ENCODE results near the gene PPRC1.
A peak's percentile ranks its signal among the peaks of the same experiment; 100 is the strongest.
"Not testable (repeated sequence)": the region's sequence is repeated elsewhere in the genome, so short reads cannot be mapped to it uniquely, and the experiment has no call there.

Gene PPRC1

GRCh38 chr10:102150970-102151773, 18.3 kb downstream of the PPRC1 start:
- no peak for DNase-seq

GRCh38 chr10:102151774-102152544, 19.1 kb downstream of the PPRC1 start, which contains the start of gene NOLC1:
TSS of gene NOLC1 (plus strand) at chr10:102152389. CDS start at chr10:102152411, 22 bp downstream.
- peak; percentile 99 for DNase-seq

DNA sequence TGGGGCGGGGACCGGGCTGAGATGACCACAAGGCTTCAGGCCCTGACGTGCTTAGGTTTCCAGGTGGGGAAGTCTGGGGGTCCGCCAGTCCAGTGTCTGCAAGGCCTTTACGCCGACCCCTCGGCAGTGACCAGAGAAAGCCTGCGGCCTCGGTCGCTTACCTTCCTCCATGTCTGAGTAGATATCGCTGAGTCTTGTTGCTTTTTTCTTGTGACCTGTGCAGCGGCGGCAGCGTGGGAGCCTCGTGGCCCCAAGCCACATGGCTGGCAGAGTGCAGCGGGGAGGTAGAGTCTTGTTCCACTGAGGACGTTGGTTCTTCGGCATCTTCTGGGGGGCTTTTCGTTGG, 19.7 kb downstream of the PPRC1 start:
- peak; percentile 50 for DNase-seq

DNA sequence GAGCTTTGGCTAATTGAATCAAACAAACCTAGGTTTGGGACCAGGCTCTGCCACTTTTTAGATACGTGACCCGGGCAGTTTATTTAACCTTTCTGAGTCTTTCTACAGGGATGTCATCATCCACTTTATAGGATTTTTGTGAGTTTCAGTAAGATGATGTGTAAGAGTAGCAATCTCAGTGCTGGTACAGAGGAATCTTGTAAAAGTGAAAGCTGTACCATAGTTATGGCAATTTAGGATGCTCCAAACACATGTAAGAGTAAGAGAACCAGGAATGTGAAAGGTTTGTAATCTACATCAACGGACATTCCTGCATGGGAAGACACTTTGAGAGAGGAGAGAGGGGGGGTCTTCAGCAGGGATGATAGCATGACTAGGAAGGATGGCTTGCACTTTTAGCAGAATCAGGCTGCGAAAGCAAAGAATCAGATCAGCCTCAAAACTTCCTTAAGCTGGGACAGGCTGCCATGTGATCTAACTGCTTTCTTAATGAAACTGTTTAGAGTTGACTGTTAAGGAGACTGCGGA, 20.3 kb downstream of the PPRC1 start:
- DNase-seq = no peak

GRCh38 chr10:102154466-102155116, 21.8 kb downstream of the PPRC1 start:
- DNase-seq = no peak

- DNase-seq = peak; percentile 35
These were observed 24.4 kb downstream of the PPRC1 start for GRCh38 chr10:102157224-102157623.

- DNase-seq = no peak
These were observed 26.3 kb downstream of the PPRC1 start for GRCh38 chr10:102159051-102159597.

- DNase-seq = no peak
These were observed 27.0 kb downstream of the PPRC1 start for GRCh38 chr10:102159831-102160230.

- DNase-seq = no peak
These were observed 30.6 kb downstream of the PPRC1 start for GRCh38 chr10:102163342-102163989.

GRCh38 chr10:102167861-102168260, 35.0 kb downstream of the PPRC1 start:
- DNase-seq = no peak

DNA sequence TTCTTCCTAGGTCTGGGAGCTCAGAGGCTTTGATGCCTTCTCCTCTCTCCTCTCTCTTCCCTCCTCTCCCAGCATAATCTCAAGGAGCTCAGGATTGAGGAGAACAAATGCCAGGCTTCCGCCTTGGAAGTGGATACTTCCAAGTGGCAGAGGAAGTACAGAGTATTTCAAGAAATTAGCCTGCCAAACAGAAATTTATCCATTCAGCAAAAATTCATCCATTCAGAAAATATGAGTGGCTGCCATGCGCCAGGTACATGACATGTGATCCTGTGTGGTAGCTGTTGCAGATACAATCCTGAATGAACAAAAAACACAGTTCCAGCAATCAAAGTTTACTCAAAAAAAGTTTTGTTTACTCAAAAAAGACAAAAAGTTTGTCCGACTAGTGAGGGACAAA, 37.8 kb downstream of the PPRC1 start:
- no peak for DNase-seq

GRCh38 chr10:102172288-102172687, 39.4 kb downstream of the PPRC1 start:
- DNase-seq = no peak

- no peak for DNase-seq
These were observed 42.6 kb downstream of the PPRC1 start for GRCh38 chr10:102175415-102175814.

- DNase-seq = no peak
These were observed 51.8 kb downstream of the PPRC1 start for GRCh38 chr10:102184606-102185005.

DNA sequence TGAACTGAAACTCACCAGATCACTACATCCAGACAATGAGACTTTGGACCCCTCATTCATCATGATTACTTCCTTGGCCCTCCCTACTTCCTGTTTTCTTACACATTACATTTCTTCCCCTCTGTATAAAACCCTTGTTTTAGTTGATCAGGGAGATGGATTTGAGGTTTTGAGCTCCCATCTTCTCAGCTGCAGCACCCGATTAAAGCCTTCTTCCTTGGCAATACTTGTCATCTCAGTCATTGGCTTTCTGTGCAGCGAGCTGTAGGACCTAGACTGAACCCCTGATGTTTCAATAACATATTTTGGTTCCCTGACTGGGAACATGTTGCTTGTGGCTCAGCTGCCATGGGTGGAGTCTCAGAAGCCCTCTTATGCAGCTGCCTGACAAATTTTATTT, 52.4 kb downstream of the PPRC1 start:
- no peak for DNase-seq

- DNase-seq = no peak
These were observed 53.1 kb downstream of the PPRC1 start for GRCh38 chr10:102185811-102186527.

DNA sequence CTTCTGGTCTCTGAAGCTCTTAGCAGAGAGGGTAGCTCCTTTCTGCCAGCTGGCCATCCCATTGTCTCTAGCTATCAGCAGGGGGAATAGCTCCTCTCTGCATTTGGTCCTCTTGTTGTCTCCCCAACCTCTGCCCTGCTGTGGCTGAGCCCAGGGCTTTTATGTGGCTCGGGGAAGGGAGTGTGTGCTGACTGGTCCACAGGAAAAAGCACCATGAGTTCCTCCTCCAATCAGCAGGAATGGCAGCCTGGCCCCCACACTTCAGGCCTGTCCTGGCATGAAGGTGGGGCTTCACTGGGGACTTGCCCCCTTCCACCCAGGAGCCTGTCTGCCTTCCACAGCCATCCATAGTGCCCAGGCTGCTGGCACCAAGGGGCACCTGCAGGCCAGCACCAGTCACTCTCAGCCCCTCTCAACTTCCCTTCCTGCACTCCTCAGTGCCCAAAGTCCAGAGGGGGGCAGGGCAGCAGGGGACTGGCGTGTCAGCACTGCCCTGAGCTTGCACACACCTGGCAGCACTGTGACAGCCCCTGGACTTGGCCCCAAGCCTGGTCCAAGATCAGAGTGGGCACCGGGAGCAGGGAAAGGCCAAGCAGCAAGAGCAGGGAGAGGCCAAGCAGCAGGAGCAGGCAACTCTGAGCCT, 55.6 kb downstream of the PPRC1 start:
- DNase-seq = no peak

GRCh38 chr10:102188941-102189898, 56.4 kb downstream of the PPRC1 start:
- not testable (repeated sequence) for DNase-seq

- DNase-seq = no peak
These were observed 59.1 kb downstream of the PPRC1 start for GRCh38 chr10:102191956-102192355.

DNA sequence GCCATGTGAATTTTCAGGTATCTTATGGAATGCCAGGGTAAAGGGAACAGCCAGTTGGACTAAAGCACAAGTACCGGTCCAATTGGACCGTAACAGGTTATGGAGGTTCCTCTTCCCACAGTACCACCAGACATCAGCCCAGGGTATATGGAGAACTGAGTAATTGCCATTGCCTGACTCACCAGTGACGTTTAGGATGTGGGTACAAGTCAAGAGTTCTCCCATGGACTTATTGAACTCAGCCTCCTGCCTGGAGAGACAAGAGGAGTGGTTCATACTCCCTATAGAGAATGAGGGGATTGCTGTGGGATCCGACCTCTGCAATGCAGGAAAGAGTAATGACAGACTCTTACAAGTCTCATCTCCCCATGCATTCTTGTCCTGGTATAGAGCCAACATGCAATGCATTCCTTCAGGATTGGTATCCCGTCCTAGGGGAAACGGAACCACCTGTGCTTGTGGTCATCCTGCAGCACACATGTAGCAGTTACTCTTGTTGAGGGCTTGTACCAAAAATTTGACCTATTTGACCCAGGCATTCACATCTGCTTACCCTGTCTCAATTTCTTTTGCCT, 62.5 kb downstream of the PPRC1 start:
- DNase-seq = no peak

Data from NCI-H146 (cell line).